Stimulated activated CD4-positive, alpha-beta T cell treated with anti-CD3 and anti-CD28 coated beads, Interleukin-4, amount 100 ng/mL, for 1 hour (primary cell): ENCODE data around the gene TRAPPC4.
A peak's percentile ranks its signal among the peaks of the same experiment; 100 is the strongest.
"Not testable (repeated sequence)": the region's sequence is repeated elsewhere in the genome, so short reads cannot be mapped to it uniquely, and the experiment has no call there.

ENCODE experiments used
- DNase-seq: peaks from one replicate; pipeline ENCODE4 v3.0.0-alpha.2; 2020

The TRAPPC4 gene

GRCh38 chr11:119014209-119014924, 4.2 kb upstream of the TRAPPC4 start:
- DNase-seq, result no peak

- DNase-seq, result no peak
Observed at GRCh38 chr11:119015054-119015611, 3.4 kb upstream of the TRAPPC4 start.

GRCh38 chr11:119016216-119017009, 2.2 kb upstream of the TRAPPC4 start:
- no peak for DNase-seq

- not testable (repeated sequence) for DNase-seq
Observed at GRCh38 chr11:119017377-119017776, 1.2 kb upstream of the TRAPPC4 start.

GRCh38 chr11:119019996-119020395, 1.4 kb downstream of the TRAPPC4 start:
- no peak for DNase-seq

GRCh38 chr11:119021631-119022030, 3.1 kb downstream of the TRAPPC4 start:
- no peak for DNase-seq

GRCh38 chr11:119023741-119024140, 5.2 kb downstream of the TRAPPC4 start:
- no peak for DNase-seq

GRCh38 chr11:119024430-119025098, 6.0 kb downstream of the TRAPPC4 start:
- no peak for DNase-seq

GRCh38 chr11:119025099-119025473, 6.5 kb downstream of the TRAPPC4 start:
- DNase-seq, result no peak

- no peak for DNase-seq
Observed at GRCh38 chr11:119025541-119025940, 7.0 kb downstream of the TRAPPC4 start.

- no peak for DNase-seq
Observed at GRCh38 chr11:119025978-119026766, 7.6 kb downstream of the TRAPPC4 start.

GRCh38 chr11:119026970-119027369, 8.4 kb downstream of the TRAPPC4 start:
- no peak for DNase-seq

GRCh38 chr11:119027561-119028345, 9.2 kb downstream of the TRAPPC4 start:
- no peak for DNase-seq

GRCh38 chr11:119028346-119029068, 9.9 kb downstream of the TRAPPC4 start:
- no peak for DNase-seq

- DNase-seq, result no peak
Observed at GRCh38 chr11:119029069-119029339, 10.4 kb downstream of the TRAPPC4 start.

- peak; percentile 54 for DNase-seq
Observed at GRCh38 chr11:119029340-119030028, 10.9 kb downstream of the TRAPPC4 start.

- peak; percentile 19 for DNase-seq
Observed at GRCh38 chr11:119030029-119030328, 11.4 kb downstream of the TRAPPC4 start.

GRCh38 chr11:119030329-119031047, 11.9 kb downstream of the TRAPPC4 start, which contains the start of gene SLC37A4:
Gene SLC37A4, minus strand, starts transcription at chr11:119030877.
- DNase-seq, result peak; percentile 99

GRCh38 chr11:119031912-119032280, 13.3 kb downstream of the TRAPPC4 start:
- DNase-seq, result no peak

- DNase-seq, result not testable (repeated sequence)
Observed at GRCh38 chr11:119033421-119033820, 14.9 kb downstream of the TRAPPC4 start.
